Karpas-422 (cell line): Measurements from ENCODE around the gene TMEM132C. TPM values are rescaled to one million over a fixed set of nuclear protein-coding genes. Genes with fewer than 3 reads are reported as not detected.

Experiments used
- DNase-seq: peaks from one replicate; pipeline ENCODE4 v3.0.0-alpha.2; 2015
- H2AFZ ChIP-seq: fragments of 200-600 bp; sonication (generic); 2 replicates; pipeline ENCODE4 v1.6.1; 2014; ENCODE audit warnings: antibody characterized with exemption, low read length, mixed read lengths
- H3K27ac ChIP-seq: fragments of 200-600 bp; sonication (generic); 2 replicates; pipeline ENCODE4 v1.5.1; 2014; ENCODE audit warnings: mild to moderate bottlenecking, low read length, moderate library complexity
- H3K27me3 ChIP-seq: fragments of 200-600 bp; sonication (generic); 2 replicates; pipeline ENCODE4 v1.6.1; 2014; ENCODE audit warnings: low read length, mixed read lengths
- H3K36me3 ChIP-seq: fragments of 200-600 bp; sonication (generic); 2 replicates; pipeline ENCODE4 v1.6.1; 2014; ENCODE audit warnings: low read length, mixed read lengths; ENCODE audit not compliant: insufficient read depth
- H3K4me1 ChIP-seq: fragments of 200-600 bp; sonication (generic); 2 replicates; pipeline ENCODE4 v1.6.1; 2014; ENCODE audit warnings: mild to moderate bottlenecking, low read length, mixed read lengths
- H3K4me2 ChIP-seq: fragments of 200-600 bp; sonication (generic); 2 replicates; pipeline ENCODE4 v1.6.1; 2014; ENCODE audit warnings: low read length, low read depth, mild to moderate bottlenecking; ENCODE audit not compliant: poor library complexity, severe bottlenecking
- H3K4me3 ChIP-seq: fragments of 200-600 bp; sonication (generic); 2 replicates; pipeline ENCODE4 v1.5.1; 2014; ENCODE audit warnings: mild to moderate bottlenecking, antibody characterized with exemption, low read length, mixed read lengths
- H3K79me2 ChIP-seq: fragments of 200-600 bp; sonication (generic); 2 replicates; pipeline ENCODE4 v1.6.1; 2014; ENCODE audit warnings: mild to moderate bottlenecking, low read length, mixed read lengths
- H3K9ac ChIP-seq: fragments of 200-600 bp; sonication (generic); 2 replicates; pipeline ENCODE4 v1.6.0; 2014; ENCODE audit warnings: low read length
- H3K9me2 ChIP-seq: fragments of 200-600 bp; sonication (generic), shearing (Covaris generic); replicated peaks from 2 replicates; pipeline ENCODE4 v1.6.0; 2014; ENCODE audit warnings: mild to moderate bottlenecking, low read length, moderate library complexity; ENCODE audit not compliant: insufficient read depth
- H3K9me3 ChIP-seq: fragments of 300-700, 200-600 bp; sonication (generic); 2 replicates; pipeline ENCODE4 v1.6.1; 2014; ENCODE audit warnings: low read length, mixed read lengths
- H4K20me1 ChIP-seq: fragments of 200-600 bp; sonication (generic); 2 replicates; pipeline ENCODE4 v1.6.1; 2014; ENCODE audit warnings: mild to moderate bottlenecking, antibody characterized with exemption, low read length, low read depth; ENCODE audit not compliant: insufficient read depth
- total RNA-seq: library from RNA; depleted of rRNA; stranded (reverse); fragments of >200 nt; shearing (Covaris generic); gene quantifications from 2 replicates; pipeline ENCODE4 v1.2.3, GENCODE V29; 2014; ENCODE audit warnings: low replicate concordance; rRNA removed

The TMEM132C gene
- not detected in 2 replicates for total RNA-seq

DNA sequence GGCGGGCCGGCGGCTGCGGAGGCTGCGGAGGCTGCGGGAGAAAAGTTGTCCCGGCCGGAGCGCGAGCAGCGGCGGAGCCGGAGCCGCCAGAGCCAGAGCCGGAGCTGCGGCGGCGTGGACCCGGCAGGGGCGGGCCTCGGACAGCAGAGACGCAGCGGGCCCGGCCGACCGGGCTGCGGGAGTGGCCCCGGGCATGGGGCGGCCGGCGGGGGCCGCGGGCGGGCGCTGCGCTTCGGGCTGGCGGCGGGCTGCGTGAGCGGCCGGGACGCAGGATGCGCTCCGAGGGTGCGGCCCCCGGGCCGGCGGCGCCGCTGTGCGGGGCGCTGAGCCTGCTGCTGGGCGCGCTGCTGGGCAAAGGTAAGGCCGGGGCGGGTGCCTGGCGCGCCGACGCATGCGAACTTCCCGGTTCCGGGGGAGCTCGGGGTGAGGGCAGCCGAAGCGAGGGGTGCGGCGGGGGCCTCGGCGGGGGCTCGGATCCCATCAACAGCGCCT is at the start of gene TMEM132C:
TSS of gene TMEM132C (plus strand) at position 40 of the 492 bp plus-strand sequence. CDS start at position 273, 233 bp downstream.
- no peaks in the 10 kb centered on the region for H3K79me2 ChIP-seq
- H3K36me3 ChIP-seq = no peaks in the 10 kb centered on the region
- DNase-seq = no peak
- no peak within 1 kb of the TSS for H2AFZ ChIP-seq
- H3K4me2 ChIP-seq = no peak within 1 kb of the TSS
- no peaks in the 10 kb centered on the region for H3K27me3 ChIP-seq
- H4K20me1 ChIP-seq = no peaks in the 10 kb centered on the region
- no peak within 1 kb of the TSS for H3K9ac ChIP-seq
- no peaks in the 10 kb centered on the region for H3K4me1 ChIP-seq
- H3K4me3 ChIP-seq = no peak within 1 kb of the TSS
- no peak within 1 kb of the TSS for H3K27ac ChIP-seq
- no peaks in the 10 kb centered on the region for H3K9me3 ChIP-seq
- H3K9me2 ChIP-seq = no peaks in the 10 kb centered on the region

DNA sequence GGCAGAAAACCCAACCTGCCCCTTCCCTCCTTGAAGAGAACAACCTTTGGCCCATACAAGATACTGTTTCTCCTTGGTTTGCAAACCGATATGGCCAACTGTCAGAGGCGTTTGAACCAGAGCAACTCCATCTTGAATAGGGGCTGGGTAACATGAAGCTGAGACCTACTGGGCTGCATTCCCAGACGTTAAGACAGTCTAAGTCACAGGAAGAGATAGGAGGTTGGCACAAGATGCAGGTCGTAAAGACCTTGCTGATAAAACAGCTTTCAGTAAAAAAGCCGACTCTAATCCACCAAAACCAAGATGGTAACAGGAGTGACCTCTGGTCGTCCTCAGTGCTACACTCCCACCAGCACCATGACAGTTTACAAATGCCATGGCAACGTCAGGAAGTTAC is 42.7 kb upstream of the TMEM132C start:
- Histone ChIP-seq H3K9me2 (no peaks in the 10 kb centered on the region), H3K4me1 (no peaks in the 10 kb centered on the region), H3K27ac (no peak overlapping the region), H3K9ac (no peak overlapping the region), H3K79me2 (no peaks in the 10 kb centered on the region), H3K27me3 (no peaks in the 10 kb centered on the region), H4K20me1 (no peaks in the 10 kb centered on the region), H3K4me2 (no peak overlapping the region), H3K4me3 (no peak overlapping the region), H3K9me3 (no peaks in the 10 kb centered on the region), H3K36me3 (no peaks in the 10 kb centered on the region), H2AFZ (no peak overlapping the region)
- DNase-seq = no peak

GRCh38 chr12:128228581-128228980 is 38.4 kb upstream of the TMEM132C start:
- Histone ChIP-seq H3K4me2 (no peak overlapping the region), H2AFZ (no peak overlapping the region), H3K9ac (no peak overlapping the region), H3K4me3 (no peak overlapping the region), H3K27ac (no peak overlapping the region), H3K9me3 (no peaks in the 10 kb centered on the region), H4K20me1 (no peaks in the 10 kb centered on the region), H3K9me2 (no peaks in the 10 kb centered on the region), H3K27me3 (no peaks in the 10 kb centered on the region), H3K4me1 (no peaks in the 10 kb centered on the region), H3K79me2 (no peaks in the 10 kb centered on the region), H3K36me3 (no peaks in the 10 kb centered on the region)
- DNase-seq = no peak

DNA sequence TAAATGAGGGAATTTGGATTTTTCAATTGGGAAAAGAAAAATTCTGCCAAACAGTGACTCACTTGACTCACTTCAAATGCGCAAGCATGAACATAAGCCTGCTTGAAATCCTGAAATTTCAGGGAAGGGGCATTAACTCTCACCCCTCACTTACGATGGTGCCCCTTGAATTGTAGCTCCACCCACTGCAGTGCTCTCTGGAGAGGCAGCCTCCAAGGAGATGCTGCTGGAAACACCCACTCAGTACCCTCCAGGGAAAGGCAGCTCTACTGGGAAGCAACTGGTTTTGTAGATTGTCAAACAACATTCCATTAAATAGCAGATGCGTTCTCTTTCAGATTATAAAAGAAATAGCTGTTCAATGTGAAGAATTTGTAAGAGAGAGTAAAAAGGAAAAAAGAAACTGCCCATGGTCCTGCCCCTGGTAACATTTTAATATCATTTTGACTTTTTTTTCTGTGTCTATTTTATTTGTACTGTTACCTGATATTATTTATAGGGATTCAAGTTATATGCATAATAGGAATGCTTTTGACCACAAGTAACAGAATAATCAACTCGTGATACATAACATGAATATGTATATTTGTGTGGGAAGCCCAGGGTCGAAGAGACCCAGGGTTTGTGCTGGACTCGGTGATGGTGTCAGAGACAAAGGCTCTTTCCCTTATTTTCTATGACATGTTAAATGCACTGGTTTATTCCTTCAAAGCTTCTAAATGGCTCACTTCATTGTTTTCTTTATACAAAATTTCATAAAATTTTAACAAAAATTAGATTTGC is 31.1 kb upstream of the TMEM132C start:
- no peak for DNase-seq
- no peak overlapping the region for H3K4me2 ChIP-seq
- no peaks in the 10 kb centered on the region for H3K4me1 ChIP-seq
- H3K27ac ChIP-seq = no peak overlapping the region
- no peak overlapping the region for H3K4me3 ChIP-seq
- no peaks in the 10 kb centered on the region for H3K79me2 ChIP-seq
- no peak overlapping the region for H3K9ac ChIP-seq
- H3K9me2 ChIP-seq = no peaks in the 10 kb centered on the region
- H2AFZ ChIP-seq = no peak overlapping the region
- H4K20me1 ChIP-seq = no peaks in the 10 kb centered on the region
- no peaks in the 10 kb centered on the region for H3K9me3 ChIP-seq
- H3K36me3 ChIP-seq = no peaks in the 10 kb centered on the region
- no peaks in the 10 kb centered on the region for H3K27me3 ChIP-seq

DNA sequence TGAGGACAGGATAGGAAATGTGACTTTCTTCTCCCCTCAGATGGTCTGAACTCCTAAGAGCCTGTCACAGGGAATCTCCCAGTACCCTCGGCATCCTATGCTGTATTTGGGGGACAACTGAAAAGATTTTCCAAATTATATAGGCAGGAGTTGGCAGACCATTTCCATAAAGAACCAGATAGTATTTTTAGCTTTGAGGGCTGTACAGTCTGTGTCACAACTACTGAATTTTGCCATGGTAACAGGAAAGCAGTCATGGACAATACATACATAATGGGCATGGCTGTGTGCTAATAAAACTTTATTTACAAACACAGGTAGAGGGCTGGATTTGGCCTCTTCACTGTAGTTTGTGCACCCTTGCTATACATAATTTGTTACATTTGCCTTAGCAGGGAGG is 30.4 kb upstream of the TMEM132C start:
- Histone ChIP-seq H2AFZ (no peak overlapping the region), H3K4me1 (no peaks in the 10 kb centered on the region), H4K20me1 (no peaks in the 10 kb centered on the region), H3K9ac (no peak overlapping the region), H3K9me2 (no peaks in the 10 kb centered on the region), H3K4me2 (no peak overlapping the region), H3K27ac (no peak overlapping the region), H3K36me3 (no peaks in the 10 kb centered on the region), H3K79me2 (no peaks in the 10 kb centered on the region), H3K9me3 (no peaks in the 10 kb centered on the region), H3K4me3 (no peak overlapping the region), H3K27me3 (no peaks in the 10 kb centered on the region)
- DNase-seq = no peak

DNA sequence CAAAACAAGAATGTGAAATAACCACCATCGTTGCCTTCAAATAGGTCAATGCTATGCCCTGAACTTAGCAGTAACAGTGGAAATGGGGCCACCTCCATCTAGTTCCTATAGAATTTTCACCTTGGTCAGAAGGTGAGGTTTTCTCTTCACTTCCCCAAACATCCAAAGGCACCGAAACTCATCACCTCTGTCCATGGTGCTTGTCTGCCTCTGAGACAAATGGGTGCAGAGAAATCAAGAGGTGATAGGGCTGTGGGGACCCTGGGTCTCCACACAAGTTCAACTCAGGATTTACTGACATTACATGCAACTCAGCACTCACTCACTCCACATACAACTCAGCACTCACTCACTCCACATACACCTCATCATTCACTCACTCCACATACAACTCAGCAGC is 26.2 kb upstream of the TMEM132C start:
- no peaks in the 10 kb centered on the region for H3K9me3 ChIP-seq
- no peaks in the 10 kb centered on the region for H4K20me1 ChIP-seq
- no peak overlapping the region for H3K9ac ChIP-seq
- H3K27ac ChIP-seq = no peak overlapping the region
- H3K79me2 ChIP-seq = no peaks in the 10 kb centered on the region
- H3K4me3 ChIP-seq = no peak overlapping the region
- H3K9me2 ChIP-seq = no peaks in the 10 kb centered on the region
- H3K36me3 ChIP-seq = no peaks in the 10 kb centered on the region
- H3K27me3 ChIP-seq = no peaks in the 10 kb centered on the region
- no peak overlapping the region for H3K4me2 ChIP-seq
- no peak overlapping the region for H2AFZ ChIP-seq
- DNase-seq = no peak
- H3K4me1 ChIP-seq = no peaks in the 10 kb centered on the region

GRCh38 chr12:128245121-128245520 is 21.8 kb upstream of the TMEM132C start:
- Histone ChIP-seq H3K9me3 (no peaks in the 10 kb centered on the region), H3K27me3 (no peaks in the 10 kb centered on the region), H3K4me3 (no peak overlapping the region), H3K36me3 (no peaks in the 10 kb centered on the region), H2AFZ (no peak overlapping the region), H4K20me1 (no peaks in the 10 kb centered on the region), H3K9ac (no peak overlapping the region), H3K4me2 (no peak overlapping the region), H3K4me1 (no peaks in the 10 kb centered on the region), H3K27ac (no peak overlapping the region), H3K79me2 (no peaks in the 10 kb centered on the region), H3K9me2 (no peaks in the 10 kb centered on the region)
- DNase-seq = no peak

GRCh38 chr12:128245905-128246304 is 21.1 kb upstream of the TMEM132C start:
- Histone ChIP-seq H3K9ac (no peak overlapping the region), H3K4me1 (no peaks in the 10 kb centered on the region), H3K79me2 (no peaks in the 10 kb centered on the region), H4K20me1 (no peaks in the 10 kb centered on the region), H3K4me2 (no peak overlapping the region), H3K27me3 (no peaks in the 10 kb centered on the region), H3K9me2 (no peaks in the 10 kb centered on the region), H3K9me3 (no peaks in the 10 kb centered on the region), H3K36me3 (no peaks in the 10 kb centered on the region), H3K27ac (no peak overlapping the region), H2AFZ (no peak overlapping the region), H3K4me3 (no peak overlapping the region)
- DNase-seq = no peak
